ENCODE results near the gene FSHR.

The FSHR gene

DNA sequence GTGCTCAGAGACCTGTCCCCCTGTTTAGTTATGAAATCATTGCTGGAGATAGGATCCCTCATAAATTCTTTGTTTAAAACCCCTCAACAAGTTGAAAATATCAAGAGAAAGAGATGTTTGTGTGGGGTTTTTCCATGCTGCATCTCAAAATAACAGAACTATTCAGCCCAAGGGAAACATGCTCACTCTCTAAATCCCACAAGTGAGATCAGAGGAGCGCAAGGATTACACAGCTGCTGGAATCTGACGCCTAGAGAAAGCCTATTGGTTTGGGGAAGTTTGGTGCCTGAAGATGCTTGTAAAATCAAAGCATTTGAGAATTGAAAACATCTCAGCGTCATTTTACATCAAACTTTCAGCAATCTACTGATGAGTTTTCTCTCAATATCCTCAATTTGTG is 7.9 kb downstream of the FSHR start:
- Histone ChIP-seq H3K4me1 (no peaks in the 10 kb centered on the region), H3K36me3 (no peaks in the 10 kb centered on the region), H3K27ac (no peak overlapping the region), H3K4me3 (no peak overlapping the region), H3K9me3 (no peaks in the 10 kb centered on the region), H3K27me3 (no peaks in the 10 kb centered on the region)
- intact Hi-C loops (cut with DNase I; ENCODE audit: low total_unique reads) = no loop called here
- TF ChIP-seq, protein P1, sequence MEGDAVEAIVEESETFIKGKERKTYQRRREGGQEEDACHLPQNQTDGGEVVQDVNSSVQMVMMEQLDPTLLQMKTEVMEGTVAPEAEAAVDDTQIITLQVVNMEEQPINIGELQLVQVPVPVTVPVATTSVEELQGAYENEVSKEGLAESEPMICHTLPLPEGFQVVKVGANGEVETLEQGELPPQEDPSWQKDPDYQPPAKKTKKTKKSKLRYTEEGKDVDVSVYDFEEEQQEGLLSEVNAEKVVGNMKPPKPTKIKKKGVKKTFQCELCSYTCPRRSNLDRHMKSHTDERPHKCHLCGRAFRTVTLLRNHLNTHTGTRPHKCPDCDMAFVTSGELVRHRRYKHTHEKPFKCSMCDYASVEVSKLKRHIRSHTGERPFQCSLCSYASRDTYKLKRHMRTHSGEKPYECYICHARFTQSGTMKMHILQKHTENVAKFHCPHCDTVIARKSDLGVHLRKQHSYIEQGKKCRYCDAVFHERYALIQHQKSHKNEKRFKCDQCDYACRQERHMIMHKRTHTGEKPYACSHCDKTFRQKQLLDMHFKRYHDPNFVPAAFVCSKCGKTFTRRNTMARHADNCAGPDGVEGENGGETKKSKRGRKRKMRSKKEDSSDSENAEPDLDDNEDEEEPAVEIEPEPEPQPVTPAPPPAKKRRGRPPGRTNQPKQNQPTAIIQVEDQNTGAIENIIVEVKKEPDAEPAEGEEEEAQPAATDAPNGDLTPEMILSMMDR (IDR thresholded peaks at IDR 0.05) = no peak
- DNase-seq = no peak

DNA sequence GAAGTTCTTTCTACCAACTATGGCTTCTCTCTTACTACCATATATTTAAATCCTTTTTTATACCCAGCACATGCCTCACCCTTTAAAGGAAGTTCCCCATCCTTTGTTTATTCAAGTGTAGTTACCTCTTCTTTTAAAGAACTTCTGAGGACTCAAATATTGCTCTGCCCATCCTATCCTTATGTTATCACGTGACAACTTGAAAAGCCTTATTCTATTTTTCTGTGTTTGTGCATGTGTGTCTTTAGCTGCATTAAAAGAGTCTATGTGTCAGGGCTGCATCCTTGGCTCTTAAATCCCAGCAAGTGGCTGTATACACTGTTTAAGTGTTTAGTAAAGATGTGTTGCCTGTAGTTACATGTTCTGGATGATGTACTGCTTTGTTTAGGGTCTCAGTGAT is 22.5 kb downstream of the FSHR start:
- TF ChIP-seq, protein P1 (IDR thresholded peaks at IDR 0.05) = no peak
- no peak overlapping the region for H3K27ac ChIP-seq
- H3K27me3 ChIP-seq = no peaks in the 10 kb centered on the region
- peaks cover 0 to 7% (median 0%) of the 10 kb centered on the region in 3 donors for H3K9me3 ChIP-seq
- DNase-seq = no peak
- H3K4me1 ChIP-seq = no peaks in the 10 kb centered on the region
- H3K4me3 ChIP-seq = no peak overlapping the region
- intact Hi-C loops (cut with DNase I; ENCODE audit: low total_unique reads) = no loop called here
- H3K36me3 ChIP-seq = no peaks in the 10 kb centered on the region

DNA sequence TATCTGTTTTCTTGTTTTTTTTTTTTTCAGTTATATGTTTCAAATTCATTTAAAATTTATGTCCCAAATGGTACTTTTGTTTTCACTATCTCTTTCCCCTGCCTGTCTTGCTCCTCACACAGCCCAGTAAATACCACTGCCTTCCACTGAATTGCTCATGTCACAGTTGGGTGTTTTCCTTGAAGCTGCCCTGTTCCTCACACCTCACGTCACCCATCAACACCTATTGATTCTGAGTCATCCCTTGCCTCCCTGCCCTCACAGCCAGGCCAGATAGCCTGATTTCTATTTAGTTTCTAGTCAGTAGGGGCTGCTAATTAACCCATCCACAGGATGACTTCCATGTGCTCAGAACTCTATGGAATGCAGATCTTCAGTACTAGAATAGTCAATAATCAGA is 25.3 kb downstream of the FSHR start:
- intact Hi-C loops (cut with DNase I; ENCODE audit: low total_unique reads) = no loop called here
- Histone ChIP-seq H3K4me1 (no peaks in the 10 kb centered on the region), H3K4me3 (no peak overlapping the region), H3K36me3 (no peaks in the 10 kb centered on the region), H3K9me3 (peaks cover 0 to 7% (median 0%) of the 10 kb centered on the region in 3 donors), H3K27me3 (no peaks in the 10 kb centered on the region), H3K27ac (no peak overlapping the region)
- no peak for DNase-seq
- TF ChIP-seq, protein P1 (IDR thresholded peaks at IDR 0.05) = no peak

DNA sequence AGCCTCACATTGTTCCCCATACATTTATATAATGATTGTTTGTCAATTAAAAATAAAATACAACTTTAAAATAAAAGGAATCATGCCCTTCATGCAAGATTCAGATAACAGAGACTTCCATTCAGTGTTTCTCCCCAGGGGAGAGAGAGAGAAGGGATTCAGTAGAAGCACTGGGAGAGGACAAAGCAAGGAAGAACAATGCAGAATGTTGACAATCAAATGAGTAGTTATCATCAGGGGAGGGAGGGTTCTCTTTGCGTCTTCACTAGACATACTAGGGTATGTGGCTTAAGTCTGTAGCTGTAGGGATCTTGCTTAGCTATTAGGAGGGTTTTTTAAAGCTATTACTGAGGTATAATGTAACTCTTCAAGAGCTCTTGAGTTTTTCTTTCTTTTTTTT is 30.7 kb downstream of the FSHR start:
- intact Hi-C loops (cut with DNase I; ENCODE audit: low total_unique reads) = no loop called here
- H3K4me1 ChIP-seq = no peaks in the 10 kb centered on the region
- H3K27me3 ChIP-seq = no peaks in the 10 kb centered on the region
- H3K36me3 ChIP-seq = no peaks in the 10 kb centered on the region
- no peaks in the 10 kb centered on the region for H3K9me3 ChIP-seq
- TF ChIP-seq, protein P1 (IDR thresholded peaks at IDR 0.05) = no peak
- DNase-seq = no peak
- no peak overlapping the region for H3K4me3 ChIP-seq
- H3K27ac ChIP-seq = no peak overlapping the region

DNA sequence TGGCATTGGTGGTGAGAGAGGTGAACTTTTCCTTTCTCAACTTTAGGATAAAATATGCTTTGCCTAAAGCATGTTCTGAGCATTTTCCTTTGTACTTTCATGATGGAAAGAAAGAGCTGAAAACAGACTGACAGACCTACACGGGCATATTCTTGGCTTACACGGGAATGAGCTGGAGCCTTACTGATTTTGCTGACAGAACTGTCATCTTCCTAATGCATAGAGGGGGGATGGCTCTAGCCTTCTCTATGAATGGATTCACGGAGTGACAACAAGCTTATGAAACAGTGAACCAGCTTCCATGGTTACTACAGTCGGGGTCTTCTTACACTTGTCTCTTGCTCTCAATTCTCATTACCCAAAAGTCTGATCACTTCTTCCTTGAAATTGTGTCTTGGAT is 32.2 kb downstream of the FSHR start:
- intact Hi-C loops (cut with DNase I; ENCODE audit: low total_unique reads) = no loop called here
- H3K27me3 ChIP-seq = no peaks in the 10 kb centered on the region

More for the DNA sequence above, 32.2 kb downstream of the FSHR start:
- Histone ChIP-seq H3K9me3 (no peaks in the 10 kb centered on the region), H3K27ac (no peak overlapping the region), H3K36me3 (no peaks in the 10 kb centered on the region), H3K4me3 (no peak overlapping the region), H3K4me1 (no peaks in the 10 kb centered on the region)
- DNase-seq = no peak
- TF ChIP-seq, protein P1 (IDR thresholded peaks at IDR 0.05) = no peak
